ENCODE measurements around the gene SMG6. TPM values are rescaled to one million over a fixed set of nuclear protein-coding genes. Genes with fewer than 3 reads are reported as not detected.
A peak's percentile ranks its signal among the peaks of the same experiment; 100 is the strongest.

The SMG6 gene
- 10 to 100 TPM; 17.9 to 24.0 (median 20.1) TPM for total RNA-seq

- intact Hi-C loops (cut with DNase I), result no loop called here
- DNase-seq, result peak; percentile 52
- H3K36me3 ChIP-seq, result peaks cover 5 to 27% (median 5%) of the 10 kb centered on the region in 3 donors
- H3K9me3 ChIP-seq, result no peaks in the 10 kb centered on the region
- TF ChIP-seq, protein P1, sequence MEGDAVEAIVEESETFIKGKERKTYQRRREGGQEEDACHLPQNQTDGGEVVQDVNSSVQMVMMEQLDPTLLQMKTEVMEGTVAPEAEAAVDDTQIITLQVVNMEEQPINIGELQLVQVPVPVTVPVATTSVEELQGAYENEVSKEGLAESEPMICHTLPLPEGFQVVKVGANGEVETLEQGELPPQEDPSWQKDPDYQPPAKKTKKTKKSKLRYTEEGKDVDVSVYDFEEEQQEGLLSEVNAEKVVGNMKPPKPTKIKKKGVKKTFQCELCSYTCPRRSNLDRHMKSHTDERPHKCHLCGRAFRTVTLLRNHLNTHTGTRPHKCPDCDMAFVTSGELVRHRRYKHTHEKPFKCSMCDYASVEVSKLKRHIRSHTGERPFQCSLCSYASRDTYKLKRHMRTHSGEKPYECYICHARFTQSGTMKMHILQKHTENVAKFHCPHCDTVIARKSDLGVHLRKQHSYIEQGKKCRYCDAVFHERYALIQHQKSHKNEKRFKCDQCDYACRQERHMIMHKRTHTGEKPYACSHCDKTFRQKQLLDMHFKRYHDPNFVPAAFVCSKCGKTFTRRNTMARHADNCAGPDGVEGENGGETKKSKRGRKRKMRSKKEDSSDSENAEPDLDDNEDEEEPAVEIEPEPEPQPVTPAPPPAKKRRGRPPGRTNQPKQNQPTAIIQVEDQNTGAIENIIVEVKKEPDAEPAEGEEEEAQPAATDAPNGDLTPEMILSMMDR (IDR thresholded peaks at IDR 0.05), result no peak
- peak in 3 of 4 donors; percentile 37 to 66 (median 46) for TF ChIP-seq POLR2A (IDR thresholded peaks at IDR 0.05)
- H3K27me3 ChIP-seq, result no peaks in the 10 kb centered on the region
- peaks cover 12 to 66% (median 25%) of the 10 kb centered on the region in 3 donors for H3K4me1 ChIP-seq
- WGBS, 2 donors, result 0% methylated on average over 2 to 5 of the region's 108 CpGs
- H3K4me3 ChIP-seq, result peak within 1 kb of the TSS; percentile 85 to 97 (median 96)
- H3K27ac ChIP-seq, result peak within 1 kb of the TSS; percentile 97 to 98 (median 98)
Measured at GRCh38 chr17:2303204-2304188, at the start of gene SMG6, which contains the start of gene SRR. Gene SMG6 (minus strand): TSS chr17:2303785. CDS start chr17:2303720, 65 bp downstream. Gene SRR (plus strand): TSS chr17:2303950. CDS start chr17:2315561, 11,611 bp downstream.

GRCh38 chr17:2351269-2351668, 47.7 kb upstream of the SMG6 start:
- no peak overlapping the region for H3K4me3 ChIP-seq
- no peak for DNase-seq
- WGBS, 2 donors, result 96 to 100% methylated on average over 2 to 5 of the region's 6 CpGs

DNA sequence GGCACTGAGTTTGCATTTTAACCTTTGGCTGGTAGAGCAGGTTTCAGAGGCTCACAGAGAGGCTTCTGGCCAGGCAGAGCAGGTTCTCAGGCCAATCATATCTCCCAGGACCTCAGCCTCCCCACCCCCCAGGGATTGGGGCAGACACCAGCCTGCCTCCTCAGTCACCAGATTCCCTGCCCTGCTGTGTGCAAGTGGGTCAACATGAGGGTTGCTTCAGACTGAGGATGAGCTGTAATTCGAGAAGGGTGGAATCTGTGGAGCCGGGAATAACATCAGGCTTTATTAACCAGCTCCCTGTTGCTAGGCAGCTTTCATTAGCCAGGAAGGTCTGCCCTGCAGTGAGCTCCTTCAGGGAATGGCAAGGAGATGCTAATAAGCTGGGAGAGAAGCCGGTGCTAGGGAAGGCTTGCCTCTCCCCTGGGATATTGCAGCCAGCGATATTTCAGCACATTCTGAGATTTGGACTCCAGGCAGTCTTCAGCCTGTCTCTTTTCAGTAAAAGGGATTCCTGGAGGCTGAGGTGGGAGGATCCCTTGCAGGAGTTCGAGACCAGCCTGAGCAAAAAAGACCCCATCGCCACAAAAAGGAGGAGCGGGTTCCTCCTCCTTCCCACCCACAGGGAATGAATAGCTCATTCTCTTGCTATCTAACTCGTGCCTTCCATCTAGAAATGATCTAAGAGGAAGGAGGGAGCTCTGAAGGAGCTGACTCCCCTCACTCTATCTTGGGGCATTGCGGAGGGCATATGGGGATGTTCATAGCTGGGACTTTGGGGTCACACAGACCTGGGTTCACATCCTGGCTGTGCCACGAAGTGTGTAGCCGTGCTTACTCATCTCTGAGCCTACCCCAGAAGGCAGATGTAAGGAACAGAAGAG, 44.5 kb upstream of the SMG6 start:
- H3K4me1 ChIP-seq, result peaks cover 4 to 36% (median 6%) of the 10 kb centered on the region in 3 donors
- no peak for TF ChIP-seq POLR2A (IDR thresholded peaks at IDR 0.05)
- TF ChIP-seq, protein P1 (IDR thresholded peaks at IDR 0.05), result no peak
- H3K27ac ChIP-seq, result peak overlapping the region; percentile 15 to 81 (median 59)
- H3K36me3 ChIP-seq, result peaks cover 0 to 19% (median 4%) of the 10 kb centered on the region in 3 donors
- no peak overlapping the region for H3K4me3 ChIP-seq
- no peaks in the 10 kb centered on the region for H3K9me3 ChIP-seq
- no peaks in the 10 kb centered on the region for H3K27me3 ChIP-seq
- intact Hi-C loops (cut with DNase I), result no loop called here
- 76 to 83% methylated on average over 8 to 10 of the region's 11 CpGs for WGBS, 2 donors
- DNase-seq, result no peak

More at GRCh38 chr17:2351269-2351668, 47.7 kb upstream of the SMG6 start:
- peaks cover 4 to 36% (median 9%) of the 10 kb centered on the region in 3 donors for H3K4me1 ChIP-seq
- H3K9me3 ChIP-seq, result no peaks in the 10 kb centered on the region
- TF ChIP-seq POLR2A (IDR thresholded peaks at IDR 0.05), result no peak
- TF ChIP-seq, protein P1 (IDR thresholded peaks at IDR 0.05), result no peak
- no peak overlapping the region for H3K27ac ChIP-seq
- intact Hi-C loops (cut with DNase I), result no loop called here
- no peaks in the 10 kb centered on the region for H3K36me3 ChIP-seq
- no peaks in the 10 kb centered on the region for H3K27me3 ChIP-seq

GRCh38 chr17:2346475-2346874, 42.9 kb upstream of the SMG6 start:
- Histone ChIP-seq H3K9me3 (no peaks in the 10 kb centered on the region), H3K4me3 (no peak overlapping the region), H3K27ac (peak overlapping the region; percentile 57 to 82 (median 80)), H3K4me1 (peaks cover 4 to 33% (median 6%) of the 10 kb centered on the region in 3 donors), H3K36me3 (peaks cover 0 to 35% (median 4%) of the 10 kb centered on the region in 3 donors), H3K27me3 (no peaks in the 10 kb centered on the region)
- TF ChIP-seq, protein P1 (IDR thresholded peaks at IDR 0.05), result no peak
- TF ChIP-seq POLR2A (IDR thresholded peaks at IDR 0.05), result no peak
- intact Hi-C loops (cut with DNase I), result no loop called here
- no peak for DNase-seq
- 34 to 74% methylated on average over 5 to 8 of the region's 8 CpGs for WGBS, 2 donors

All from esophagus squamous epithelium (tissue), 5 donors.